RWPE2 (cell line): ENCODE results near the gene PUS10.

Experiments used
- ATAC-seq: fragments of 200-7000 bp; cut with Tn5 transposase; 3 replicates; pipeline ENCODE4 v1.9.1; 2021; ENCODE audit warnings: low read depth
- DNase-seq: peaks from one replicate; pipeline ENCODE4 v3.0.0-alpha.2; 2020; ENCODE audit warnings: low spot score
- H3K27ac ChIP-seq: fragments of 450-650 bp; 2 replicates; pipeline ENCODE4 v1.5.1; 2017; ENCODE audit warnings: mild to moderate bottlenecking; ENCODE audit not compliant: poor library complexity, severe bottlenecking
- H3K27me3 ChIP-seq: fragments of 250-450 bp; sonication (Bioruptor Pico); 2 replicates; pipeline ENCODE4 v1.5.1; 2021; ENCODE audit warnings: mild to moderate bottlenecking, moderate library complexity; ENCODE audit not compliant: insufficient read depth, poor library complexity, severe bottlenecking
- H3K36me3 ChIP-seq: fragments of 250-450 bp; sonication (Bioruptor Pico); 2 replicates; pipeline ENCODE4 v1.5.1; 2020; ENCODE audit warnings: low read depth, mild to moderate bottlenecking, moderate library complexity
- H3K4me1 ChIP-seq: fragments of 250-450 bp; sonication (Bioruptor Pico); 2 replicates; pipeline ENCODE4 v1.5.1; 2021; ENCODE audit warnings: mild to moderate bottlenecking, moderate library complexity; ENCODE audit not compliant: insufficient read depth, poor library complexity, severe bottlenecking
- H3K4me3 ChIP-seq: fragments of 250-450 bp; sonication (Bioruptor Pico); 2 replicates; pipeline ENCODE4 v1.5.1; 2021; ENCODE audit warnings: mild to moderate bottlenecking, moderate library complexity; ENCODE audit not compliant: severe bottlenecking
- H3K9me3 ChIP-seq: fragments of 250-450 bp; sonication (Bioruptor Pico); 2 replicates; pipeline ENCODE4 v1.5.1; 2021; ENCODE audit warnings: mild to moderate bottlenecking, moderate library complexity; ENCODE audit not compliant: severe bottlenecking
- TF ChIP-seq, protein P1 (sequence below): fragments of 450-650 bp; IDR thresholded peaks from one replicate; pipeline ENCODE4 v1.5.1; 2017; ENCODE audit warnings: mild to moderate bottlenecking, moderate library complexity; ENCODE audit not compliant: poor library complexity, severe bottlenecking

PUS10 gene

DNA sequence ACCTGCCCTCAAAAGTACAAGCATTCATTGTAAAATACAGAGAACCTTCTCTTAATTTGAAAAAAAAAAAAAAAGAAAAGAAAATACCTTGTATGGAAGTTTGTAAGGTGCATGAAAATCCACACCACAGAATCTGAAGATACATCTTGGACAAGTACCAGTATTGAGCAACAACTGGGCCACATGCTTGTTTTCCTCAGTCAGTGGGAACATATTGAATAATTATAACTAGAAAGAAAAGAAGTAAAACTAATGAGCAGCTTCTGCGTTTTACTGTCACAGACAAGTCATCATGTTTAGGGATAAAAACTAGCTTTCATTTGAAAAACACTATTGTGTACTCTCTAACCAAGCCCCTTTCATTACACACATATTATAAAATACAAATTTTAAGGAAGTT is 6.4 kb downstream of the PUS10 start:
- no peak for DNase-seq
- H3K27ac ChIP-seq: peak overlapping the region; percentile 54
- 0 out of 2 replicates have a peak, but pooled peaks cover 2% of the 10 kb centered on the region for H3K36me3 ChIP-seq
- H3K4me3 ChIP-seq: no peak overlapping the region
- H3K27me3 ChIP-seq: no peaks in the 10 kb centered on the region
- H3K4me1 ChIP-seq: peaks cover 16% of the 10 kb centered on the region
- TF ChIP-seq, protein P1, sequence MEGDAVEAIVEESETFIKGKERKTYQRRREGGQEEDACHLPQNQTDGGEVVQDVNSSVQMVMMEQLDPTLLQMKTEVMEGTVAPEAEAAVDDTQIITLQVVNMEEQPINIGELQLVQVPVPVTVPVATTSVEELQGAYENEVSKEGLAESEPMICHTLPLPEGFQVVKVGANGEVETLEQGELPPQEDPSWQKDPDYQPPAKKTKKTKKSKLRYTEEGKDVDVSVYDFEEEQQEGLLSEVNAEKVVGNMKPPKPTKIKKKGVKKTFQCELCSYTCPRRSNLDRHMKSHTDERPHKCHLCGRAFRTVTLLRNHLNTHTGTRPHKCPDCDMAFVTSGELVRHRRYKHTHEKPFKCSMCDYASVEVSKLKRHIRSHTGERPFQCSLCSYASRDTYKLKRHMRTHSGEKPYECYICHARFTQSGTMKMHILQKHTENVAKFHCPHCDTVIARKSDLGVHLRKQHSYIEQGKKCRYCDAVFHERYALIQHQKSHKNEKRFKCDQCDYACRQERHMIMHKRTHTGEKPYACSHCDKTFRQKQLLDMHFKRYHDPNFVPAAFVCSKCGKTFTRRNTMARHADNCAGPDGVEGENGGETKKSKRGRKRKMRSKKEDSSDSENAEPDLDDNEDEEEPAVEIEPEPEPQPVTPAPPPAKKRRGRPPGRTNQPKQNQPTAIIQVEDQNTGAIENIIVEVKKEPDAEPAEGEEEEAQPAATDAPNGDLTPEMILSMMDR: no peak
- H3K9me3 ChIP-seq: no peaks in the 10 kb centered on the region
- ATAC-seq: no peak

DNA sequence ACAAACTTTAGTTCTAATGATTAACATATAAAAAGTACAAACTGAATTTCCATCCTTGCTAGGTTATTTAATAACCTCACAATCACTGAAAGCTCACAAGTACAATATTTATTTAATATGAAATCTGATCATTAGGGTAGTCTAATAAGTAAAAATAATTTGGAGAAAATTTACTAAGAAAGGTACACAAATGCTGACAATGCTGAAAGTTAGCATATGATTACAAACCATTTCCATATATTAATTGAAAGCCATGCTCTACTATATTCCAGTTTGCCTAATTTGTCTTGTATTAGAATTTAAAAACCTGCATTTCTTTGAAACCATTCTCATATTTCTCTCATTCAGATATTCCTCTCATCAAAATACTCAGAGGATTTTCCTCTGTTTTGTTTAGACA is 8.7 kb downstream of the PUS10 start:
- Histone ChIP-seq H3K36me3 (0 out of 2 replicates have a peak, but pooled peaks cover 2% of the 10 kb centered on the region), H3K27me3 (no peaks in the 10 kb centered on the region), H3K27ac (no peak overlapping the region), H3K9me3 (no peaks in the 10 kb centered on the region), H3K4me1 (peaks cover 8% of the 10 kb centered on the region), H3K4me3 (no peak overlapping the region)
- no peak for DNase-seq
- TF ChIP-seq, protein P1: no peak
- no peak for ATAC-seq

DNA sequence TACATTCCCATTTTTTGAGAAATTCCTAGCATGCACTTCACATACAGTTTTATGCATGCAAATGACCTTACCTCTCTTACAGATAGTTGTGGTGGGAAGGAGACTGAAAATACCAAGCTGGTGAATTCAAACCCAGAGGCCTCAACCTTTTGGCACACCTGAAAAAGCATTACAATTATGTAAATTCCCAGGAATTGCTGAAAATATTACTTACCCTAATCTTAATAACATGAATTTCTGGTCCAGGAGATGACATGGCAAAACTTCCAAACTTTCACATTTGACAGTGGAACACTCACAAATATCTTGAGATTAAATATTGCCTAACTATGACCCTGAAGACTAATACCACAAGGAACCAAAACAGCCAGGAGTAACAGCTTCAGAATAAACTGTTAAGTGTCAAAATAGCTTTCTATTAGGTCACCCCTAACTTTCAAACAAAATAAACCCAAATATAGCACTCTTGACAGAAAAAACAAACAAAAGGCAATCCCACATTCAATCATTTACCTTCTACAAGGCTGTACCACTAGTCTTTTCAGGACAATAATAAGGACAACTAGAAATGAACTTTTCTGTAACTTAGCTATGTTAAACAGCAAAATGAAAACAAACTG is 11.5 kb downstream of the PUS10 start:
- Histone ChIP-seq H3K27ac (no peak overlapping the region), H3K4me3 (no peak overlapping the region), H3K4me1 (peaks cover 5% of the 10 kb centered on the region), H3K27me3 (no peaks in the 10 kb centered on the region), H3K9me3 (no peaks in the 10 kb centered on the region), H3K36me3 (0 out of 2 replicates have a peak, but pooled peaks cover 2% of the 10 kb centered on the region)
- TF ChIP-seq, protein P1: no peak
- DNase-seq (no peak), ATAC-seq (no peak)

DNA sequence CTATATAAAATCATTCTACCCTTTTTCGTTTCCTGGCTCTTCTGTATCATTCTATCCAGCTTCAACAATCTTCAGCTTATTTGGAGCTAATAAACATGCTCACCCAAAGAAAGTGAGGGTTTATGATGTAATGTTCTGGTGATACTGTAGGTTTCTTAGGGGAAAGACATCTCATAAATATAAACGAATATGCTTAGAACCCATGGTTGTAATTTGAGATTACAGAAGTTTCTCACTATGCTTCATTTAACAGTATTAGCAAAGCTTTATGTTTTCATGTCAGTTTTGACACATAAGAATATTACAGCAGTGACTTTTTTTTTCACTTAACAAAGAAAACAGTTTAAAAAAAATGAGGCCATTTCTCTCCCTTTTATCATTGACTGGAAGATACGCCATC is 12.3 kb downstream of the PUS10 start:
- ATAC-seq (no peak), DNase-seq (no peak)
- TF ChIP-seq, protein P1: no peak
- no peaks in the 10 kb centered on the region for H3K36me3 ChIP-seq
- peaks cover 5% of the 10 kb centered on the region for H3K4me1 ChIP-seq
- no peak overlapping the region for H3K27ac ChIP-seq
- no peaks in the 10 kb centered on the region for H3K9me3 ChIP-seq
- no peaks in the 10 kb centered on the region for H3K27me3 ChIP-seq
- H3K4me3 ChIP-seq: no peak overlapping the region
